ENCODE results near the gene GRK1.
"Not testable (repeated sequence)": the region's sequence is repeated elsewhere in the genome, so short reads cannot be mapped to it uniquely, and the experiment has no call there.

Gene GRK1

DNA sequence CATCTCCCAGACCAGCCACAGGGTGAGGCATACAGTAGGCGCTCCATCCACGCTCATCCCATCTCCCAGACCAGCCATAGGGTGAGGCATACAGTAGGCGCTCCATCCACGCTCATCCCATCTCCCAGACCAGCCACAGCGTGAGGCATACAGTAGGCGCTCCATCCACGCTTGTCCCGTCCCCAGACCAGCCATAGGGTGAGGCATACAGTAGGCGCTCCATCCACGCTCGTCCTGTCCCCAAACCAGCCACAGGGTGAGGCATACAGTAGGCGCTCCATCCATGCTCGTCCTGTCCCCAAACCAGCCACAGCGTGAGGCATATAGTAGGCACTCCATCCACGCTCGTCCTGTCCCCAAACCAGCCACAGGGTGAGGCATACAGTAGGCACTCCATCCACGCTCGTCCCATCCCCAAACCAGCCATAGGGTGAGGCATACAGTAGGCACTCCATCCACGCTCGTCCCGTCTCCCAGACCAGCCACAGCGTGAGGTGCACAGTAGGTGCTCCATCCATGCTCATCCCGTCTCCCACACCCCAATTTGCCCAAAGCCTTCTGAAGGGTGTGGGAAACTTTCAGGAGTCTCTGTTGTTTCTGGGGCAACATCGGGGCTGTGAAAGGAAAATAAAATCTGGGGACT, 78.6 kb downstream of the GRK1 start:
- not testable (repeated sequence) for DNase-seq

DNA sequence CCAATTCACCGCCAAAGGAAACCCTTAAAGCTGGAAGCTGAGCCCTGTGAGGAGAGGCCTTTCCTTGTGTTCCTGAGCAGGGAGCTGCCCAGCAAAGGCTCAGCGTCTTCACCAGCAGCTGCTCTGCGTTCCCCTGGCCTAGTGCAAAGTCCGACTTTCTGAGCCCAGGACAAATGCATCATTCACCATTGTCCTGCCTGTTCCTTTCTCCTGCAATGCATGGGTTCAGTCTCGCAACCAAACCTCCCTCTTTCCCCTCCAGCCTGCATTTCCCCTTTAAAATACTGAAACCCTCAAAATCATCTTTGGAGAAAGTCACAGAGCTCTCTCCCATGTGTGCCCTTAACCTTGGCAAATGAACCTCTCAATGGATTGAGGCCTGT, 79.1 kb downstream of the GRK1 start:
- DNase-seq = no peak

DNA sequence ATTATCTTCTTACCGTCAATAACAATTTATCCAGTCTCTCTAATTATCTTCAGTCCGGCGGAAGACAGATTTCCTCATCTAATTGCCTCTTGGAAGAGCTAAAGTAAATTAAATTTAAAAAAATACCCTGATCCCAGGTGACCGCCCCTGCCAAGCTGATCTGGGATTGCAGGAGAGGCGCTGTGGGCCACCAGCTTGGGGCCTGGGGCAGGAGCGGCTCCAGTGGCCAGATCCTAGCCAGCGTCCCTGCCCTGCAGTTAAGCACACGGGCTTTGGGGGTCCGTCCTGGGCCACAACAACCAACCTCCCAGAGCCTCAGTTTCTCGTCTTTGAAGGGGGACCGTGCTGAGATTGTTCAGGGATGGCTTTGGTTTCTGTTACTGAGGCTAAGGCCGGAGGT, 79.7 kb downstream of the GRK1 start:
- no peak for DNase-seq

DNA sequence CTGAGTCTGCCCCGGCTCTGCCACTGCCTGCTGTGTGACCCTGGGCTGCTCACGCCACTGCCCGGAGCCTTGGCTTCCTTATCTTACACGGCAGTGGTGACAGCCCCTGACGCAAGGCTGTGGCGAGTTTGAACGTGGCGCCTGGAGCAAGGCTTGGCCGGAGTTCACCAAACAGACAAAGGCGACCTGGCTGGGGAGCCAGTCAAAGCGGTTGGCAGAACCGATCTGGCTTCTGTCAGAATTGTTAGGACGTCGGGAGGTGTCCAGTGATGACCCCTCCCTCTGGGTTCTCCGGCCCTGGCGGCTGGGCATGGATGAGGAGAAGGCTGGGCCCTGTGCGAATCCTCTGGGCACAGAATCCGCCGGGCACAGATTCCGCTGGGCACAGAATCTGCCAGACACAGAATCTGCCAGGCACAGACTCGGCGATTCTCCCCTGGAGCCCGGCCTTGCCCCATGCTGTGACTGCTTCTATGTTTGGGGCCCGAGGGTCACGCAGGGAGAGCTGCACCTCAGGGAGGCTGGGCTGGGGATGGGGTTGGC, 80.3 kb downstream of the GRK1 start:
- DNase-seq = no peak

DNA sequence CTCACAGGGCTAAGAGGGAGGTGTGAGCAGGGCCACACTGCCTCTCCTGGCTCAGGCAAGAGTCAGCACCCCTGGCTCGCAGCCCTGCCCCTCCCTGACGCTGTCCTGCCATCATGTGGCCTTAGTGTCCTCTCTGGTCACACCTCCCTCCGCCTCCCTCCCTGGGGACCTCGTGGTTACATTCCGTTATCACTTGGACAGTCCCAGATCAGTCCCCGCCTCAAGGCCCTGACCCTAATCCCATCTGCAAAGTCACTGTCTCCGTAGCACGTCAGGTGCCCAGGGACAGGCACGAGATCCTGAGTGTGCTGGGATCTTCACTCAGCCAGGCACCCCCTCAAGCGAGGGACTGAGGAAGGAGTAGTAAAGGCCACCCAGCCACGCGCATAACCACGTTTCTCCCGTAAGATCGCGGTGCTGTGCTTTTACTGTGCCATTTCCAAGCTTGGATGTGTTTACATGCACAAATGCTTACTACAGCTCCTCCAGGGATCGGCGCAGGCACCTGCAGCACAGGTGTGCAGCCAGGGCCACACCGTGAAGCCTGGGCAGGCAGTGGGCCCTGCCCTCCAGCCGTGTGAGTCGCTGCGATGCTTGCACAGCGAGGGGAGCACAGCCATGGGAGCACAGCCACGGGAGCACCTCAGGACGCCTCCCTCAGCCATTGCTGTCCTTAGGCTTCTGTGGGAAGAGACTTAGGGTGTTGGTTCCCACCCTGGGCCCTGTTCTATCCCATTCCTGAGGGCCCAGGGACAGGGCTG, 81.3 kb downstream of the GRK1 start:
- no peak for DNase-seq

DNA sequence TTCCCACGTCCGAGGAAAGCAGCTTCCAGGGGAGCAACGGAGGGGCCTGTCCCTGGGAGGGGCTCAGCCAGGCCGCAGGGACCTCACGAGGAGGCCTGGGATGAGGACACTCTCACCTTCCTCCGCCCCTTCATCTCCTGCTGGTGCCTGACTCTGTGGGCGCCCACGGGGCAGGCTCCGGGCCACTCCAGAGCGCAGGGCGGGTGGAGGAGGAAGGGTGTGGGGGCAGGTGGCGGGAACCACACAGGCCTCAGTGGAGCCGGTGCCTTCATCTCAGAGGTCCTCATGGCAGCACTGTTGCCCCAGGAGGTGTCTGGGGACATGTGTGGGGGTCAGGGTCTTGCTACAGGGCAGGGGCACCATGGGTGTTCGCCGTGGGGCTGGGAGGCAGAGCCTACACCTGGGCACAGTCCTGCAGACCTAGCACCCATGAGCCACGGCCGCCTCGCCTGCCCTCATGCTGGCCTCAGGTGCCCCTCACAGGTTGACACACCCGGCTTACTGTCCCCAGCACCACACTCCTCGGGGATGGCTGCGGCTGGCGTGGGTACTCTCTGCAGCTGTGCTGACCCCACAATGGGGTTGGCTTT, 81.9 kb downstream of the GRK1 start:
- DNase-seq = no peak

DNA sequence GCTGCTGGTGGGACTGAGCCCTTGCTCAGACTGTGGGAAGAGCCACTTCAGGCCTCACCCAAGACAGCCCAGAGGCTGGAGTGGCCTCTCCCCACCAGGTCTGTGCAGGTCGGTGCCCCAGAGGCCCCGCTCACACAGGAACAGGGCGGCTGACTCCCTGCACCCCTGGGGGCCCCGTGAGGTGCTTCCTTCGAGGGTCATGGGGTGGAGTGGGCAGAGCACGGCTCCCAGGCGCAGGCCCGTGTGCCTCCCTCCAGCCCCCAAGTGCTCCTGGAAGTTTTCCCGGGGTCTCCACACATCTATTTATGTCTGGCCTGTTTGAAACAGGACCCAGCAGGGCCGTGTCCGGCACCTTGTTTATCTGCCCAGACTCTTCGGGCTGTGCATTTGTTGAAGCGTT, 82.5 kb downstream of the GRK1 start:
- no peak for DNase-seq

DNA sequence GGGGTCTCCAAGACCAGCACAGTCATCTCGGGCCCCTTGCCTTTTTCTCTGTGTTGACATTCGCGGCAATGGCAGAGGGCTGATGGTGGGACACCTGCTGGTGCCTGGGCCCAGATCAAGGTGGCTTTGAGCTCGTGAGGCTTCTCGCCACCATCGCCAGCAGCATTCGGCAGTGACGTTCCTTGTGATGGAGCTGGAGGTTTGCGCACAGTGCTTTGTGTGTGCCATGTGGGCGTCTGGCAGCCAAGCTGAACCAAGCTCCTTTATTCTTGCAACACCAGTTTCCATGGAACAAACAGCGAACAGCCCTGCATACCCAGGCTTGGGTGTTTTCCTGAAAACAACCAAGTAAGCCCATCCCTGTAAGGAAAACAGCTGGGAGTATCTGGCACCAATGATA, 82.9 kb downstream of the GRK1 start:
- no peak for DNase-seq

DNA sequence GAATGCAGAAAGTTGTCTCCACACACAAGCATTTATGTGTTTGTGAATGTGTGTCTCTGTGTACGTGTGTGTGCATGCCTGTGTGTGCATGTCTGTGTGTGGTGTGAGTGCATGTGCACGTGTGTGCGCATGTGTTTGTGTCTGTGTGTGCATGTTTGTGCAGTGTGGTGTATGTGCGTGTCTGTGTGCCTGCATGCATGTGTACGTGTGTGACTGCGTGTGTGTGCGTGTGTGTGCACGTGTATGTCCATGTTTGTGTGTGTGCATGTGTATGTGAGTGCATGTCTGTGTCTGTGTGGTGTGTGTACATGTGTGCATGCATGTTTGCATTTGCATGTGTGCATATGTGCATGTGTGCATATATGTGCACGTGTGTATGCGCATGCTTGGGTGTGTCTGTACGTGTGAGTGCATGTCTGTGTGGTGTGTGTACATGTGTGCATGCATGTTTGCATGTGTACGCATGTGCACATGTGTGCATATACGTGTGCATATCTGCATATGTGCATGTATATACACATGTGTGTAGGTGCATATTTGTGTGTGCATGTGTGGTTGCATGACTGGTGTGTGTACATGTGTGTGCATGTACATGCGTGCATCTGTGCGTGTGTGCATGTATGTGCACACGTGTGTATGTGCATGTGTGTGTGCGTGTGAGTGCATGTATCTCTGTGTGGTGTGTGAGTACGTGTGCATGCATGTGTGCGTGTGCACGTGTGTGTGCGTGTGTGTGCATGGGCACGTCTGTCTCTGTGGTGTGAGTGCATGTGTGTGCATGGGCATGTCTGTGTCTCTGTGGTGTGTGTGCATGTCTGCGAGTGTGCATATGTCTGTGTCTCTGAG, 83.8 kb downstream of the GRK1 start:
- no peak for DNase-seq

DNA sequence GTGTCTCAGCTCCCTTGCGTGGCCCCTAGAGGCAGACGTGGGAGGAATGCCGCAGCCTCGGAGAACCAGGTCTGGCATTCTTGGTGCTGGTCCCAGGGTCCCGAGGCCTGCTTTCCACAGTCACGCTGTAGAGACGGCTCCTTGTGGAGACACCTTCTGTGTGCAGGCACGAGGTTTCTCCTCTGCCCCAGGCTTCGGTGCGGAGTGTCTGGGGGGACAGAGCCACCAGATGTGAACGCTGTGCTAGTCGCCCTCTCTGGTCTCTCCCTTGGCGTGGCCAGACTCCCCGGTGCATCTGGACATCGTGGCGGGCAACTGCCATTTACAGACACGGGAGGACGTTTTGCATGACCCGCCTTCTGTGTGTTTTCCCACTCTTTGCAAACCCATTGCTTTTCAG, 84.5 kb downstream of the GRK1 start:
- no peak for DNase-seq

DNA sequence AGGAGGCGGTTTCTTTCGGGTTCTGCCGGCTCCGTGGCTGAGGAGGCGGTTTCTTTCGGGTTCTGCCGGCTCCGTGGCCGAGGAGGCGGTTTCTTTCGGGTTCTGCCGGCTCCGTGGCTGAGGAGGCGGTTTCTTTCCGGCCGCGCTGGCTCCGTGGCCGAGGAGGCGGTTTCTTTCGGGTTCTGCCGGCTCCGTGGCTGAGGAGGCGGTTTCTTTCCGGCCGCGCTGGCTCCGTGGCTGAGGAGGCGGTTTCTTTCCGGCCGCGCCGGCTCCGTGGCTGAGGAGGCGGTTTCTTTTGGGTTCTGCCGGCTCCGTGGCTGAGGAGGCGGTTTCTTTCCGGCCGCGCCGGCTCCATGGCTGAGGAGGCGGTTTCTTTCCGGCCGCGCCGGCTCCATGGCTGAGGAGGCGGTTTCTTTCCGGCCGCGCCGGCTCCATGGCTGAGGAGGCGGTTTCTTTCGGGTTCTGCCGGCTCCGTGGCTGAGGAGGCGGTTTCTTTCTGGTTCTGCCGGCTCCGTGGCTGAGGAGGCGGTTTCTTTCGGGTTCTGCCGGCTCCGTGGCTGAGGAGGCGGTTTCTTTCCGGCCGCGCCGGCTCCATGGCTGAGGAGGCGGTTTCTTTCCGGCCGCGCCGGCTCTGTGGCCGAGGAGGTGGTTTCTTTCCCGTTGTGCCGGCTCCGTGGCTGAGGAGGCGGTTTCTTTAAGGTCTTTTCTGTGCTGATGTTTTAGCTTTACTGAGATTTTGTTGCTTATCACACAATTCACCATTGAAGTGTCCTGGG, 85.4 kb downstream of the GRK1 start:
- DNase-seq = not testable (repeated sequence)

DNA sequence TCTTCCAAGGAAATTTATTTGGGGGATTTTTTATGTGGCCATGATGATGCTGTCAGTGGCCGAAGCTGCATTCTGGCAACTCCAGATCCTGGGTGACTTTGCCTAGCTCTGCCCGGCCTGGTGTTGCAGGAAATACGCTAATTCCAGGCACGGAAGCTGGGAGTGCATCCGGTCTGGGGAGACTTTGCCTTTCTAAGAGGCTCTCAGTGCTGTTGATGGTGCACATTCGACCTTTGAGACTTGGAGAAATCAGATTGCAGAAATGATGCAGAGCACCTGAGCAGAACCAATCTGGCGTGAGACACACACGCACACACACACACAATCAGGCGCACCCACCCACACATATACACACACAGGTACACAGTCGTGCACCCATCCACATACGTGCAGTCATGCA, 86.2 kb downstream of the GRK1 start:
- DNase-seq = no peak

DNA sequence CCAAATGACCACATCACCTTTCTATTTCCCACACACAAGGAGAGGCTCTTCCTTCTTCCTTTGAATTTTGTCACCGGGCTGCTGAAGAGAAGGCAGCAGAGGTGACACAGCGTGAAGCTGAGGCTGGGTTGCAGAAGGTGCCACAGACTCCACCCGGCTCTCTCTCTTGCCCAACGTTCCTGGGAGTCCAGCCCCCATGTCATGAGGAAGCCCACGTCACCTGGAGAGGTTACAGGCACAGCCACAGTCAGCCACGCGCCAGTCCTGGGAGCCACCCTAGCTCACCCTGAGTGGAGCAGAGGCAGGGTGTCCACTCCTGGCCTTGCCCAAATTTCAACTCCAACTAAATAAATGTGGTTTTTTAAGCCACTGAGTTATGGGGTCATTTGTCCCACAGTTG, 87.2 kb downstream of the GRK1 start:
- no peak for DNase-seq

DNA sequence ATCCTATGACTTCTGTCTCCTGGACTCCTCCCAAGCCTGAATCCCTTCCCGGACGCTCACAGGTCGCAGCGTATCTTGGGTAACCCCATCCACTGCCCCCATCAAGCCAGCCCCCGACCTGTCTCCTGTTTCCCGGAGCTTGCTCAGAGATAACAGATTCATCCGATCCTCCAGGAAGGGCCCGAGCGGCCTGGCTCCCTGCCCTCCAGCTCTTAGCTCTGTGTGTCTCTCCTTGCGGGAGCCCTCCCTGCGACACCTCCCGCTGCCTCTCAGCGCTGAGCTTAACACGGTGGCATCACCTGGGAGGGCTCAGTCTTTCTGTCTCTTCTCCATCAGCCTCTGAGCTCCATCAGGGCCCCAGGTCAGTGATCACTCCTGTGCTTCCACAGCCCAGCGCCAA, 87.7 kb downstream of the GRK1 start:
- no peak for DNase-seq

DNA sequence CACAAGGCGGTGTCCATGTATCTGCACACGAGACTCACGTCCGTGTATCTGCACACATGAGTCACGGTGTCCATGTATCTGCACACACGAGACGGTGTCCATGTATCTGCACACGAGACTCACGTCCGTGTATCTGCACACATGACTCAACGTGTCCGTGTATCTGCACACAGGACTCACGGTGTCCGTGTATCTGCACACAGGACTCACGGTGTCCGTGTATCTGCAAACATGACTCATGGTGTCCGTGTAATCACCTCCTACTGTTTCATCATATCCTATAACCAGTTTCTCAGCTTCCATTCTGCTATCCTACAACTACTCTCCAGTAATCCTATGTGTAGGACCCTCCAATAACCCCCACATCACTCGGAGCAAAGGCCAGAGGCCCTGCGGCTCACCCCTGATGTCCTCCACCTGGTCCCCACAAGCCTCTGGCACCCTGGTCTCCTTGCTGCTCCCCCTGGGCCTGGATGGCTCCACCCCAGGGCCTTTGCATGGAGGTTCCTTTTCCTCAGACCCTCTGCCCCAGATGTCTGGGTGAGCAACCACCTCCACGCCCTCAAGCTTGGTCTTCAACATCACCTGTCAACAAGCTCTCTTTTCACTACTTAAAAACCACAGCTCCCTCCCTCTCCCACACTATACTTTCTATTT, 89.5 kb downstream of the GRK1 start:
- DNase-seq = peak; percentile 13

DNA sequence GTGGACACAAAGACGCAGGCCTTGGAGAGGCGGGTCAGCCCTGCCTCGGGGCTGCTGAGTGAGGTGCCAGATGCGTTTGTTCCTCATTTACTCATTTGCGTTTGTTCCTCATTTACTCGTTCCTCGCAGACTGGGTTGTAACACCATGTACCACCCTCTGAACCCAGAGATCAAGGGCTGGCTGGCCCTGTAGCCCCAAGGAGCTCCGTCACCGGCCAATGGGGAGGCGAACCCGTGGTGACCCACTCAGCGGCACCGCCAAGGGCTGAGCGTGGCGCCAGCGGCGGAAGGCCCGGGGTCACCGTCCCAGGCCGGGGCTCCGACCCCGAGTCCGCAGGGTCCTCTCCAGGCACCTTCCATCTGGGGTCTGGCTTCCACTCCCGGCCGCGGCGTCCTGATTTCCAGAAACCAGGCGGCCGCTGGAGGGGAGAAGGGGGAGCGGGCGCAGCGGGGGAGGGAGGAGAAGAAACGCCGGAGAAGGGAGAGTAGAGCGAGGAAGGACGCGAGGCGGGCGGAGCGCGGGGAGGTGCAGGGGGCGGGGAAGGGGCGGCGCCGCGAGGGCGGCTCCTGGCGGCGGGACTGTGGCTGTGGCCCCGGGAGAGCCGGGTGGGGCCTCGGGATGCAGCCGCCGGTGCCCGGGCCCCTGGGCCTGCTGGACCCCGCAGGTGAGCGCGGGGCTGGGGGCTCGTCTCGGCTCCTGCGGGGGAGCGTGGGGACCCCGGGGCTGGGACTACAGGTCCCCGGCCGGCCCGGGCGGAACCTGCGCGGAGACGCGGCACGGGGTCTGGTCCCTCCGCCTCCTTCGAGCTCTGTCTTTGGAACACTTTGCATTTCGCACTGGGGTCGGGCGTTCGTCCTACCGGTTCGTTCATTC, 91.9 kb downstream of the GRK1 start, which contains the start of gene TMEM255B:
Gene TMEM255B (plus strand): TSS at position 576 of the 874 bp plus-strand sequence. CDS start 44 bp downstream, at position 620.
- peak; percentile 72 for DNase-seq

DNA sequence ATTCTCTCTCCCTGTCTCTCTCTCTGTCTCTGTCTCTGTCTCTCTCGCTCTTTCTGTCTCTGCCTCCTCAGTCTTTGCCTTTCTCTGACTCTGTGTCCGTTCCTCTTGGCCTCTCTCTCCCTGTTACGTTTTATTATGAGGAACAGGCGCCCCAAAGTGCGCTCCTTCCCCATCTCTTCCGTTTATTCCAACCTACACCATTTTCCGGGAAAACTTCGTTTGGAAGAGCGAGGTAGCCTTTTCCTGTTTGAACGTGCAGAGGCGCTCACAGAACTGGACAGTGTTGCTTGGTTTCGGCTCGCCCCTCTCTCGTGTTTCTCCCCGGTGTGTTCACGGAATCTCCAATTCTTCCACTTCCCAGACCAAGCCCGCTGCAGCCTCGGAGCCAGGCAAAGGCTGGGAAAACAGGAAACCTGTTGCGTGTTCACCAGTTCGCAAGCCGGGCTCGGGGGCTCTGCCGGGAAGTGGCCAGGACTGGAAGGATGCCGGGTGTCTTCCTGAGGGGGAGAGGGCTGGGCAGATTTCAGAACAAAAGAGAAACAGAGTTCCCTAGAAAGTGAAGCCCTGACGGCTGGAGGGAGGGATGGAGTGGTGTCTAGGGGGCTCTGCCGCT, 92.6 kb downstream of the GRK1 start:
- no peak for DNase-seq

DNA sequence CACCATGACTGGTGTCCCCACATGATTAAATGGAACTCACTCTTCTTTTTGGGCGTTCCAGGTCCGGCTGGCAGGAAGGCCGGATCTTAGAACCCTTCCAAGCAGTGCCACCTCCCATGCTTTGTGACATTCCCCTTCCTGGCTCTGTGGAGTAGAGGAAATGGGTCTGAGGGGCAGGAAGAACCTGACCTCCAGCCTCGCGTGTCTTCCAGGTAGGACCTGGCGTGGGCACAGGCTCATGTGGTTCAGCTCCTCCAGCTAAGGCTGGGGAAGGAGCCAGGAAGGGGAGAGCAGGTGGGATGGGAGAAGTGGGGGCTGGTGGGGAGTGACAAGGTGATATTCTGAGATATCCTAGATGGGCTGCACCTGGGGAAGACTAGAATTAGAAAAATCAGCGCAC, 94.1 kb downstream of the GRK1 start:
- DNase-seq = no peak

DNA sequence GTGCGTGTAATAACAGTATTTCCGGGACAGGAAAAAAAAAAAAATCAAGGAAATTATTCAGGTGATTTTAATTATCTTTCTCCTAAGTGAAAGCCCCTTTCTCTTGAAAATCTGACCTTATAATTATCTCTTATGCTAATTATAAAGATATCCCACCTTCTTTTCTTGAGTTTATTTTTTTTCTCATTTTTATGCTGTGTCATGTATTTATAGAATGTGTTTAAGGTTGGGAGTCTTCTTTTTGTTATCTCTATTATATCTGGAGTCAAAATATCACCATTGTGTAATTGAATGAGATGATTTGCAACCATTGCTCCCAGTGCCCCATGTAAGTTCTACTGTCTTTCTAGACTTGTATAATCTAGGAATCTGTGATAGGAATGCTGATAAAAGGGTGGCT, 95.1 kb downstream of the GRK1 start:
- DNase-seq = no peak

DNA sequence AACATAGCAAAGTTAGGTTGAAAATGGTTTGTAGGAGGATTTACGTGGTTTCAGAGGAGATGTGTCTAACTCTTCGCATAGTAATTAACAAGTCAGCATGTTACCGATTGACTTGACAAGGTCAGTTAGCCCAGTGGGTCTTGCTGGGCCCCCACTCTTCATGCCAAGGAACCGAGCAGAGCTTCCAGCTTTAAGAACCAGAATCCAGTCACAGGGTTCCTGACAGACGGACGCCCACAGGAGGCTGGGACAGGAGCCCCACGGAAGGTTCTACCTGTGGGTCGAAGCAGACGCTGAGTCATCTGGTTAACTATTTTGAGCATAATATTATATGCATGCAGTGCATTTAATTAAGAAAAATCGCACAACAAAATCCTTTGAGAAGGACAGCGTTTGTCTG, 95.5 kb downstream of the GRK1 start:
- no peak for DNase-seq
